ENCODE results near the gene MNX1. TPM values are rescaled to one million over a fixed set of nuclear protein-coding genes. Genes with fewer than 3 reads are reported as not detected.

Gene MNX1
- polyA plus RNA-seq, 3 donors, result 0.04 to 0.18 (median 0.12) TPM

- DNase-seq, result no peak
These were observed 30.8 kb downstream of the MNX1 start for GRCh38 chr7:156979711-156980110.

- DNase-seq, result no peak
These were observed 31.4 kb downstream of the MNX1 start for GRCh38 chr7:156979007-156979606.

GRCh38 chr7:156975620-156976019, 34.8 kb downstream of the MNX1 start:
- DNase-seq, result no peak

- DNase-seq, result no peak
These were observed 40.5 kb downstream of the MNX1 start for GRCh38 chr7:156969972-156970420.

GRCh38 chr7:156968183-156968582, 42.3 kb downstream of the MNX1 start:
- DNase-seq, result no peak

- no peak for DNase-seq
These were observed 44.1 kb downstream of the MNX1 start for GRCh38 chr7:156966387-156966786.

- DNase-seq, result no peak
These were observed 45.5 kb downstream of the MNX1 start for GRCh38 chr7:156964971-156965370.

- no peak for DNase-seq
These were observed 47.0 kb downstream of the MNX1 start for GRCh38 chr7:156963472-156963871.

GRCh38 chr7:156962897-156963296, 47.6 kb downstream of the MNX1 start:
- no peak for DNase-seq

GRCh38 chr7:156962145-156962544, 48.3 kb downstream of the MNX1 start:
- no peak for DNase-seq

- no peak for DNase-seq
These were observed 53.7 kb downstream of the MNX1 start for GRCh38 chr7:156956727-156957126.

GRCh38 chr7:156954941-156955340, 55.5 kb downstream of the MNX1 start:
- DNase-seq, result no peak

Other genes with a start within 250 kb of the MNX1 start
- 10 to 100 TPM; 39.9 to 47.1 (median 43.1) TPM for gene LMBR1, start 117.5 kb downstream of the MNX1 start, polyA plus RNA-seq (ENCODE audit: insufficient read length in 3 of 3)
- 10 to 100 TPM; 15.4 to 31.7 (median 27.3) TPM for gene NOM1, start 61.0 kb downstream of the MNX1 start, polyA plus RNA-seq (ENCODE audit: insufficient read length in 3 of 3)
- gene UBE3C, start 128.3 kb upstream of the MNX1 start, polyA plus RNA-seq (ENCODE audit: insufficient read length in 3 of 3), result 10 to 100 TPM; 38.0 to 47.1 (median 44.3) TPM